AML-193 (cell line): ENCODE results near the gene RILPL2.
"Not testable (repeated sequence)": the region's sequence is repeated elsewhere in the genome, so short reads cannot be mapped to it uniquely, and the experiment has no call there.

Source experiments
- DNase-seq, 2 experiments: peaks; one replicate each; lab custom pipeline; 2025; lab: John Stamatoyannopoulos, UW

RILPL2 gene, protein sequence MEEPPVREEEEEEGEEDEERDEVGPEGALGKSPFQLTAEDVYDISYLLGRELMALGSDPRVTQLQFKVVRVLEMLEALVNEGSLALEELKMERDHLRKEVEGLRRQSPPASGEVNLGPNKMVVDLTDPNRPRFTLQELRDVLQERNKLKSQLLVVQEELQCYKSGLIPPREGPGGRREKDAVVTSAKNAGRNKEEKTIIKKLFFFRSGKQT

DNA sequence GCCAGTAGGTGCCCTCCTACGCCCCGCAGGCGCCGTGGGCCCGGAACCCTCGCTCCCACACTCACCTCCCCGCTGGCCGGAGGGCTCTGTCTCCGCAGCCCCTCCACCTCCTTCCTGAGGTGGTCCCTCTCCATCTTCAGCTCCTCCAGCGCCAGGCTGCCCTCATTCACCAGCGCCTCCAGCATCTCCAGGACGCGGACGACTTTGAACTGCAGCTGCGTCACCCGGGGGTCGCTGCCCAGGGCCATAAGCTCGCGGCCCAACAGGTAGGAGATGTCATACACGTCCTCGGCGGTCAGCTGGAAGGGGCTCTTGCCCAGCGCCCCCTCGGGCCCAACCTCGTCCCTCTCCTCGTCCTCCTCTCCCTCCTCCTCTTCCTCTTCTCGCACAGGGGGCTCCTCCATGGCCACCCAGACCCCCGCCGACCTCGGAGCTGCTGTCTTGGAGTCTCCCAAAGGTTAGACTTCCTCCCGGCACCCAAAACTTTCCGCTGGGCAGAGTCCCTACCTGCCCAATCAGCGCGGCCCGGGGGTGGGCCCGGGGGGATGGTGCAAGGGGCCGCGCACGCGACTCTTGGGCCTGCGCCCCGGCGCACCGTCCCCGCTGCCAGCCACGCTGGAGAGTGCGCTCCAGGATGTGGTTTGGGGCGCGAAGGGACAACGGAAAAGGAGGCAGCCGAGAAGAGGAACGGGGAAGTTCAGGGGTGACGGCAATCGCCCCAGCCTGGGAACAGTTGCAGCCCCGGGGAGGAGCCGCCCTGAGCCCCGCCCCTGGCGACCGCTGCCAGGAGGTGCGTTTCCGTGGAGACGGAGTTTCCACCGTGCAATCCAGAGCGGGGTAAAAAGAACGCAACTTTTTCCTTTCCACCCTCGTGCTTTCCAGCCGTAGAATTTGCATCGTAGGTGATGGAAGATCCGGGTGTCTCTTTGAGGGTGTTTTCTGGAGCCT lies at the start of gene RILPL2:
Gene RILPL2, minus strand, starts transcription at position 668 of the 948 bp plus-strand sequence. Its CDS starts 264 bp downstream, at position 404.
- DNase-seq, result peak; percentile 95 to 98

DNA sequence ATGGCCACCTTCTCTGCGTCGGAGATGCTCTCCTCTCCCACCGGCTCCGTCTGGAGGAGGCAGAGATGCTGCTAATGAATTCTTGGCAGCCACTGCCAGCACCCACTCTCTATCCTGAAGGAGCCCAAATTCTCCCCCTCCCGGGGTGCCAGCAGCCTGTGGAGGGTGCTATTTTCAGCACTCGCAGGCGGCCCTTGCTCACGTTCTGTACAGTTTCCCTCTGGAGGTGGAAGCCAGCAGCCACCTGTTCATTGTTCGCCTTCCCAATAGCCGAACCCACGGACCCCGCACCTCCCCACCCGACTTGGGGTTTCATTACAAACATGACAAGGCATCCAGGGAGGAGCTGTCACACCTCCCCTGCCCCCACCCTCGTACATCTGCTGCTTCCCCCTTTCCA lies 49.3 kb upstream of the RILPL2 start:
- no peak for DNase-seq

DNA sequence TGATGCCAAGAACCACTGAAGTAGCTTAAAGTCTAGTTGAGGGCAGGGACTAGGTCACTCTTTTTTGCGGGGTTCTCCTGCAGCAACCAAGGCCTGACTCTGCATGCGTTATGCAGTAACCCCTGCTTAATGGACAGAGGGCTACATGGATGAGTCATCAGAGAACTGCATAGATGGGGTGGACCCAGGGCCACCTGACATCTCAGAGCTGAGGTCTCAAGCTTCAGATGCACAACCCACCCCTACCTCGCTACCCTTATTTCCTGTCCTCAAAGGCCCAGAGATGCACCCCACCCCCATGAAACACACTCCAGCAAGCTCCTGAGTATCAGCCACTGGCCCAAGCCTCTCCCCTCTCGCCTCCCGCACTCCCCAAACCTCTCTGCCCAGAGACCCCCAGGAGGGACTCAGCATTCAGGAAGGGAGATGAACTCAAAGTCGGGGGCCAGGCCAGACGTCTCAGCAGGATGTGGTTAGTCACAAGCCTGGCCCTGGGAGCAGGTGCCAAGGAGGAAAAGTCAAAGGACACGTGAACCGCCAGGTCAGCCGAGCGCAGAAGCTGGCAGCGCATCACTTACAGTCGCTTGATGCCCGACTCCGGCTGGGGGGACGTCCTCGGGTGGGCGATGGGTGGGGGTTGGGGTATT lies 47.2 kb upstream of the RILPL2 start:
- DNase-seq, result no peak

DNA sequence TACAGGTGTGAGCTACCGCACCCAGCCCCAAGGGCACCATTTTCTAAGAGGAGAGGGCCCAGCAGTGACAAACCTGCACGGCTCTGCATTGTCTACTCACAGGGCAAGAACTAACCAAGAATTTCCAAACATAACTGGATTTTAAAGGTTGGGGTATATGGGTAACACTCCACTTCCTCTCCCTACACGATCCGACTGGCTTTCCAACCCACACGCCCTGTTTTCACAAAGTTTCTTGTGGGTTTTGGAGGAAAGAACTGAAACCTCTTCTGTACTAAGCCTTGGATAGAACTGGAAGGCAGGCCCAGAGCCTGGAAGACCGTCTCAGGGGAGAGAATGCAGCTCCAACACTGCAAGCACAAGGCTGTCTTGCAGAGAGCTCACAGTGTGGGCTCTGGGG lies 46.4 kb upstream of the RILPL2 start:
- no peak for DNase-seq

DNA sequence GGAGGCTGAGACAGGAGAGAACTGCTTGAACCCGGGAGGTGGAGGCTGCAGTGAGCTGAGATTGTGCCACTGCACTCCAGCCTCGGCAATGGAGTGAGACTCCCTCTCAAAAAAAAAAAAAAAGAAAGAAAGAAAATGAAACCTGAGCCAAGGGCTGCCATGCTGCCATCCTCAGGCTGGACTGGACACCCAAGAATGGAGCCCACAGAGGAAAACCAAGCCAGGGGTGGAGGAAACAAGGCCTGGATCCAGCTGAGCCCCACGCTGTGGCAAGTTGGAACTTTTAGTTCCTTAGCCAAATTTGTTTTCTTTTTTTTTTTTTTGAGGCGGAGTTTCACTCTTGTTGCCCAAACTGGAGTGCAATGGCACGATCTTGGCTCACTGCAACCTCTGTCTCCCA lies 44.8 kb upstream of the RILPL2 start:
- DNase-seq, result not testable (repeated sequence)

DNA sequence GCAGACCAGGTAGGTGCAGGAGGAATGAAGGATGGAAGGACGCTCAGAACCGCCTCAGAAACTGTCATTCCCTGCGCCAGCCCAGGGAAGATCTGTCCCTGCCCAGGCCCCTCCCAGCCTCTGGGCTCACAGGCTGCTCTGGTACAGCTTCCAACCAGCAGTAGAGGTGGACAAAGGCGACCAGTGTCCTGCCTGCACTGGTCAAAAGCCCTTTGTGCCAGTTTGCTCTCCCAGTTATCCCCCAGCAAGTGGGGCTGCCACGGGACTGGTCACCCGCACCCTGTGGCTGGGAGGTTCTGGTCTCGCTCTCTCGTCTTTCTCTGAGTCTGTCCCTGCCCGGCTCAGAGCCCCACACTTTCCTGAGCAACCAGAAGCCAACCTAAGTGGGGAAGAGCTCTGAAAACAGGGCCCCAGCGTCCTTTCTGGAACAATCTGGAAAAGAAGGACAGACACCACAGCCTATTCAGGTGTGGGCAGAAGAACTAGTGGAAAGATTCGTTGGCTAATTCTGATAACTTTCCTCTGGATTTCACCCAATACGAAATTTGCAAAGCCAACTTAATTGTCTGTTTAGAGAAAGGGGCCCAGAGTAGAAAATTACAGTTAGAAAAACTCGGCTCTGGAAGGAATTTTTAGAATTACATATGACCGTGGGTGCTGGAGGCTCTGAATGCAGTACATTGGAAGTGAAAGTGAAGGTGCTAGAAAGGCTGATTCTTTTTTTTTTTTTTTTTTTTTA lies 43.1 kb upstream of the RILPL2 start:
- no peak for DNase-seq

DNA sequence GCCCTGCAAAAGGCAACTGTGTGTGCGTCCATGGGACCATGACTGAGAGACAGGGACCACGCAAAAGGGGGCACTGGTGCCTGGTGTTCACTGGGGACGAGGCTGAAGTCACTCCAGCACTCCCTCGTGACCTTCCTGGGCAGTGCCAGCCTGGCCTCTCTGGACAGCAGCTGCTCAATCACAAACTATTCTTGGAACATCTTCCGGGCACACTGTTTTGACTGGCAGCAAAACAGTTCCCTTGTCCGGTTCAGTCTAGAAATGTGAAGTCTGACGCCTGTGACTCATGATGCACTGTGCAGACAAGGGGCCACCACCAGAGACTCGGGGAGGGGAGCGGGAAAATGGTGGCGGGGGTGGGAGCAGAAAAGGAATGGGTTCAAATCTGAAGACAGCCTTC lies 42.3 kb upstream of the RILPL2 start:
- no peak for DNase-seq

DNA sequence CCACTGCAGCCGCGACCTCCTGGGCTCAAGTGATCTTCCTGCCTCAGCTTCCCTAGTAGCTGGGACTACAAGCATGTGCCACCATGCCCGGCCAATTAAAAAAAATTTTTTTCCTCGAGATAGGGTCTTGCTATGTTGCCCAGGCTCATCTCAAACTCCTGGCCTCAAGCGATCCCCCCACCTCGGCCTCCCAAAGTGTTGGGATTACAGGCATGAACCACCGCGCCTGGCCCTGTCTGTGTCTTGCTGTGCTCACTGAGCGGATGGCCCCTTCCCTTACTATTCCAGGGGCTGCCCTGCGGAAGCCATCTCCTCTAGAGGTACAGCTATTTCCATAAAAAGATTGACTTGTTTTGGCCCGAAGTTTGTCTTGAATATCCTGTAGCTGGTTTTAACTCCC lies 41.6 kb upstream of the RILPL2 start:
- no peak for DNase-seq

DNA sequence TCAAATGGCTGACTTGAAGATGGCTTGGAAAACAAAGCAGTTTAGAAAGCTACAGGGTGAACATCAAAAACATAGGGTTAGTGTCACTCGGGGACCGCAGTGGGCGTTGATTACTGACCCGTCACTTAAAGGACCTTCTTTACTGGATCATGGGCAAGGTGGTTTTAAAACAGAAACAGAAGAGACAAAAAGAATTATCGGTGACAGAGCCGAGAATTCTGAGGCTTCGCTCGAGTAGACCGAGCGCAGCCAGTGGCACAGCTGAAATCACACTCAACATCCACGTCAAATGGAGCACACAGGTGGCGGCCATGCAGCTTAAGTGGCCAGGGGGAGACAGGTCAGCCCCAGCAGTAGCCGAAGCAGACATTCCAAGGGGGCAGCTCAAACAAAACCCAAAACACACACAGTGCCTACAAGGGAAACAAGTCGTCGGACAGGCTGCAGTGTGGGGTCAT lies 38.8 kb upstream of the RILPL2 start:
- DNase-seq, result no peak

DNA sequence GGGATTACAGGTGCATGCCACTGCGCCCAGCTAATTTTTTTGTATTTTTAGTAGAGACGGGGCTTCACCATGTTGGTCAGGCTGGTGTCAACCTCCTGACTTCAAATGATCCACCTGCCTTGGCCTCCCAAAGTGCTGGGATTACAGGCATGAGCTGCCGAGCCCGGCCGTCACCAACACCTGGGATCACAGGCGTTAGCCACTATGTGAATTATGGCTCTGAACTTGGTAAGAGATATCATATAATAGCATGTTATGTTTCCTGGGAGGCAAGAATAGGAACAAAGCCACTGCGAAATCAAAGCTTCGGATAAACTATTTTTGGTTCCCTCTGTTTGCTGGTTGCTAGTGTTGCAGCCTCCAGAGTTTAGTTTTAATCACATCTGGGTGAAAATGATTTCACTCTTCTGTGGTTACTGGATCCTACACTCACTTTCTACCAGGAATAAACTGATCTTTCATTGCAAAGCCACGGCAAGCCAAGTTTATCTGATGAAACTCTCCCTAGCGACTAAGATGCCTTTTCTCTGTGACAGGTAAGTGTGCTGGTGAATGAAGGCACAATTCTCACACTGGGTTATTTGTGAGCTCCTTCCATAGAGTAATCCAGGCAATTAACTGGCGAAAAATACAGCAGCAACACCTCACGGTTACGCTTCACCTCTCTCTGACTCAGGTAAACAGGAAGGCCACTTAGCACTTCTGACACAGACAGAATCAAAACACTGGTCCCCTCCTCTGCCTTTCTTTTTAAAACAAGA lies 38.2 kb upstream of the RILPL2 start:
- DNase-seq, result no peak

DNA sequence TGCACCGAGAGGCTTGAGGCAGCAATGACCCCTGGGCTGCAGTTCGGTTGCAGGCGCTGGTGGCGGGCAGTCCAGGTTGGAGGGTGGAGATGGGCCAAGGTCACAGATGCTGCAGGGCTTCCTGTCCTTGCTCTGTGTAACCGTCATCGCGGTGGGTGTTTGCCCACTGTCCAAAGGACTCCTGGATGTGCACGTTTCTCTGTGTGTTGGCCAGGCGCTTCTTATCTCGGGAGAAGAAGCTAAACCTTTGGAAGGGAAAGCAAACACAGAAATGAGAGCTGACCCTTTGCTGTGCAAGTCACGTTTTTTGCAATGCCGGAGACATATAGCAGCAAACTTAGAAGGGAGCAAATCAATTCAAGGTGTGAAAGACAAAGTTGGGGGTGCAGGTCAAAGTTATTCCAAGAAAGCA lies 36.0 kb upstream of the RILPL2 start:
- DNase-seq, result no peak

DNA sequence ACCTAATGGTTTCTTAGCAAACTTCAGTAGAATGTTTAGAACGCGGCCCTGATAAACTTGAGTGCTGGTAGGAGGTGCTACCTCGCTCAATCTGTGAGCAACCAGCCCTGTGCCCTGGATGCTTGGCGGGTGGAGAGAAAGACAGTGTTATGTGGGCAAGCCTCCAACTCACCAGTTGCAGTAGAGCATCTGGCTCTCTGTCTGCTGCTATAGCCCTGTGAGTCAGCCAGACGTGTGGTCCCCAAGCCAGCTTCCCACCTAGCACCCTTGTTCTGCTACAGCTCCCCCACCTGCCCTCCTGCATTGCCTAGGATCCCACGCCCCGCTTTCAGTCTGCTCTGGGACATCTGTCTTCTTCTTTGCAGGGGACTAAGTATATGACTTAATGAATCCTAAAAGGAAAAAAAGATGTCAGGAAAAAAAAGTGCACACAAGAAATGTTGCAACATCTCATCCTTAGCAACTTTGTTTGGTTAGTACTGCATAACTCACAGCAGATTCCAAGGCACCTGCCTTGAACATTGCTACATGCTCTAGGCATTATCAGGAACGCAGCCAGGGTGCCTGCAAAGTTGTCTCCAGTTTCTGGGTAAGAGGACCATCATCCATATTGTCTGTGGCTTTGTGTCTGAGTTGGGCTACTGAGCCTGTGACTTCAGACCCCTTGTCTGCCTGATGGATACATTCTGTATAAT lies 35.0 kb upstream of the RILPL2 start:
- DNase-seq, result no peak

DNA sequence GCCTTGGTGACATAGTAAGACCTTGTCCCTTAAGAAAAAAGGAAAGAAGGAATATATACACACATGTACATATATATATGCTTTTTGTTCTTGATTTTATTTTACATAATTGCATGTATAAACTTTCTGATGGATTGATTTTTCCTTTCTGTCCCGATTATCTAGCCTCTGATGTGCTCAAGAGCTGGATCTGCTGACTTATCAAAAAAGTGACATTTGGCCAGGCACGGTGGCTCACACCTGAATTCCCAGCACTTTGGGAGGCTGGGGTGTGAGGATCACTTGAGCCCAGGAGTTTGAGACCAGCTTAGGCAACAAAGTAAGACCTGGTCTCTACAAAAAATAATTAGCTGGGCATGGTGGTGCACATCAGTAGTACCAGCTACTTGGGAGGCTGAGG lies 33.5 kb upstream of the RILPL2 start:
- no peak for DNase-seq

DNA sequence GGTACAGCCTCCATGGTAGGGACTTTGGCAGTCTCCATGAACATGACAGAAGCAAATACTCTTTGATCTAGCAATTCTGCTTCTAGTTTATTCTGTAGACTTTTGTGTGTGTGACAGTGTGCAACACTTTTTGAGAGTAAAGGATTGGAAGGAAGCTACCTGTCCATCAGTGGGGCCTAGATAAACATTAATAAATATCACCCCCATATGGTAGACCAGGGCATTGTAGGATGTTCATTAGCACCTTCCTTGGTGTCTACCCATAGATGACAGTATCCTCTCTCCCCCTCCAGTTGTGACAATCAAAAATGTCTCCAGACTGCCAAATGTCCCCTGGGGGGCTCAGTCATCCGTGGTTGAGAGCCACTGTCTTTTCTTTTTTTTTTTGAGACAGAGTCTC lies 32.3 kb upstream of the RILPL2 start:
- peak; percentile 26 to 42 for DNase-seq

DNA sequence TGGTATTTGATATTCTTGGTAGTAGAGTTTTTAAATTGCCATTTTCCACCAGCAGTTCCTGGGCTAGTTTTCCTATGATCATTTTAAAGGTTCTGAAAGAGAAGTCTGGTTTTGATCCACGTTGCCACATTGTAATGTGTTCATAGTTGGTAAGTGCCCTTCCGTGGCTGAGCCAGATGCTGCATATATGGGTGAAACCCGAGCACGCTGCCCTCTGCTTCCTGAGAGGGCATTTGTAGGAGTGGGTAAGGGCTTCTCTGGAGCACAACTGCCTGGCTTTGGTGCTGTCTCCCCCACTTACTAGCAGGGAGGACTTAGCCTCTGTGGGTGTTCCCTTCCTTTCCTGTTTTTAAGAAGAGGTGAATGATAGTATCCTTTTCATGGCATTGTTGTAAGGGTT lies 28.6 kb upstream of the RILPL2 start:
- DNase-seq, result no peak

DNA sequence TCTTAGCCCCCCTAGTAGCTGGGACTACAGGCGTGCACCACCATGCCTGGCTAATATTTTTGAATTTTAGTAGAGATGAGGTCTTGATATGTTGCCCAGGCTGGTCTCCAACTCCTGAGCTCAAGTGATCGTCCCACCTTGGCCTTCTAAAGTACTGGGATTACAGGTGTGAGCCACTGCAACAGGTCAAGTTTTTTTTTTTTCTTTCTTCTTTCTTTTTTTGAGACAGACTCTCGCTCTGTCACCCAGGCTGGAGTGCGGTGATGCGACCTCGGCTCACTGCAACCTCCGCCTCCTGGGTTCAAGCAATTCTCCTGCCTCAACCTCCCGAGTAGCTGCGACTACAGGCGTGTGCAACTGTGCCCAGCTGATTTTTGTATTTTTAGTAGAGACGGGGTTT lies 26.7 kb upstream of the RILPL2 start:
- not testable (repeated sequence) for DNase-seq

DNA sequence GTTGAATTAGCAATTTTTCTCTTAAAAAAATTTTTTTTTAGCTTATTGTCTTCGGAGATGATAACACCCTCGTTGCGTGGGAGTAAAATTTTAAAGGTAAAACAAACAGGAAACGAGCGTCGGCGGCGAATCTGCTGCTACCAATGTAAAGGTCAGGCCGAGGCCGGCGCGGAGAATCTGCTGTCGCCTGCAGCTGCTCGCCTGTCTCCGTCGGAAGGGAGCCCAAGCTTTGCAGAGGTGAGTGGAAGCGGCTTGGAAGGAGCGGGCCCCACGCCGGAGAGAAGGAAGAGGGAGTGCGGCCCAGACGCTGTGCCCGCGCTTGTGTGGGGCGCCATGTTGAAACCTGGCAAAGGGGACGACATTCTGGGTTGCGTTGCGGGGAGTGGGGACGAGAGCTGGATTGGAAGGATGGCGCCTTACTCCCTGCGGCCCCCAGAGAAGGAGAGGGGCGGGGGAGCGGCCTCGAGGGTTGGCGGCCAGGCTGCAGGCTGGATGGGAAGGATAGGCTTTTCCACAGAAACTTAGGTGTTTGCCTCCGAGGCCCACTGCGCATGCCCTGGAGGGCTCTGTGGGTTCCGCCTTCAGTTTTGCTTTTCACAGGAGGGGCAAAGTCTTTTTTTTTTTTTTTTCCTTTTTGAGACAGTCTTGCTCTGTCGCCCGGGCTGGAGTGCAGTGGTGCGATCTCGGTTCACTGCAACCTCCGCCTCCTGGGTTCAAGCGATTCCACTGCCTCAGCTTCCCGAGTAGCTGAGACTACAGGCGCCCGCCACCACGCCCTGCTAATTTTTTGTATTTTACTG lies 21.7 kb upstream of the RILPL2 start, which contains the start of gene SNRNP35:
Gene SNRNP35, plus strand, starts transcription at position 160 of the 800 bp plus-strand sequence. CDS start 7,402 bp downstream, outside the sequence.
- DNase-seq, result peak; percentile 73 to 74

DNA sequence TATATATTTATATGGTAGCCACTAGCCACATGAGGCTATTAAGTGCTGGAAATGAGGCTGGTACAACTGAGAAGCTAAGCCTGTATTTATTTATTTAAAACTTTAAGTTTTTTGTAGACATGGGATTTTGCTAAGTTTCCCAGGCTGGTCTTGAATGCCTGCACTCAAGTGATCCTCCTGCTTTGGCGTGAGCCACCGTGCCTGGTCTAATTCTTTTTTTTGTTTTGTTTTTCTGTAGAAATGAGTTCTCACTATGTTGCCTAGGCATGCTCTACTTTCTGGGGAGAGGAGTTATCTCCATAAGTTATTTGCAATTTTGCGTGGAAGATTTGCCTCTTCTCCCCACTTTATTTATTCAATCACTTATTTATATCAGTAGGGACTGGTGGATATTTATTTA lies 16.7 kb upstream of the RILPL2 start:
- DNase-seq, result no peak

DNA sequence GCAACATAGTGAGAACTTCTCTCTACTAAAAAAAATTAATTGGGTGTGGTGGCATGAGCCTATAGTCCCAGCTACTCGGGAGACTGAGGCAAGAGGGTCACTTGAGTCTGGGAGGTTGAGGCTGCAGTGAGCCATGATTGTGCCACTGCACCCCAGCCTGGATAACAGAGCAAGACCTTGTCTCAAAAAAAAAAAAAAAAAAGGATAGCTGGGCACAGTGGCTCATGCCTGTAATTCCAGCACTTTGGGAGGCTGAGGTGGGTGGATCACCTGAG lies 15.7 kb upstream of the RILPL2 start:
- not testable (repeated sequence) for DNase-seq

DNA sequence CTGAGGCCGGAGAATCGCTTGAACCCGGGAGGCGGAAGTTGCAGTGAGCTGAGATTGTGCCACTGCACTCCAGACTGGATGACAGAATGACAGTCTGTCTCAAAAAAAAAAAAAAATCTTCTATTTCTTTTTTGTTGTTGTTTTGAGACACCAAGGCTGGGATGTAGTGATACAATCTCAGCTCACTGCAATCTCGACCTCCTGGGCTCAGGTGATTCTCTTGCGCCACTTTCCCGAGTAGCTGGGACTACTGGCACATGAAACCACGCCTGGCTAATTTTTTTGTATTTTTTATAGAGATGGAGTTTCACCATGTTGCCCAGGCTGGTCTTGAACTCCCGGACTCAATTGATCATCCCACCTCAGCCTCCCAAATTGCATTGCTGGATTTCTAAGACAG lies 14.2 kb upstream of the RILPL2 start:
- no peak for DNase-seq
